Muscle layer of colon (tissue), 2 donors: ENCODE data around the gene ERBIN.
"Not testable (repeated sequence)": the region's sequence is repeated elsewhere in the genome, so short reads cannot be mapped to it uniquely, and the experiment has no call there.

Experiments used
- H3K27ac ChIP-seq: one replicate; pipeline ENCODE4 v1.7.0; 2013; ENCODE audit warnings: low read depth, mild to moderate bottlenecking, low read length, moderate library complexity
- H3K27me3 ChIP-seq, 2 donors: one replicate each; pipeline ENCODE4 v1.7.0; 2013; ENCODE audit warnings: low read length in 2 of 2, mild to moderate bottlenecking in 2 of 2; ENCODE audit not compliant: insufficient read depth in 2 of 2, control insufficient read depth in 1 of 2
- H3K36me3 ChIP-seq: one replicate; pipeline ENCODE4 v1.7.0; 2013; ENCODE audit warnings: mild to moderate bottlenecking, low read length; ENCODE audit not compliant: insufficient read depth
- H3K4me1 ChIP-seq: one replicate; pipeline ENCODE4 v1.7.0; 2013; ENCODE audit warnings: mild to moderate bottlenecking, low read length; ENCODE audit not compliant: insufficient read depth
- H3K4me3 ChIP-seq, 2 donors: one replicate each; pipeline ENCODE4 v1.7.0; 2013; ENCODE audit warnings: low read length in 2 of 2, low read depth in 1 of 2, mild to moderate bottlenecking in 1 of 2, moderate library complexity in 1 of 2
- H3K9ac ChIP-seq: one replicate; pipeline ENCODE4 v1.7.0; 2013; ENCODE audit warnings: low read length
- H3K9me3 ChIP-seq: one replicate; pipeline ENCODE4 v1.7.0; 2013; ENCODE audit warnings: mild to moderate bottlenecking, low read length
- donor health status: abdominal sarcoma.
- donor health status: Adenocarcinoma of cecum.

ERBIN gene

GRCh38 chr5:65900746-65901145 is 25.6 kb upstream of the ERBIN start:
- Histone ChIP-seq H3K27me3 (no peaks in the 10 kb centered on the region), H3K36me3 (no peaks in the 10 kb centered on the region), H3K4me3 (no peak overlapping the region), H3K9me3 (no peaks in the 10 kb centered on the region), H3K9ac (no peak overlapping the region), H3K4me1 (no peaks in the 10 kb centered on the region), H3K27ac (no peak overlapping the region)

- no peaks in the 10 kb centered on the region for H3K27me3 ChIP-seq
- H3K9me3 ChIP-seq = no peaks in the 10 kb centered on the region
- H3K36me3 ChIP-seq = no peaks in the 10 kb centered on the region
- no peak overlapping the region for H3K27ac ChIP-seq
- no peaks in the 10 kb centered on the region for H3K4me1 ChIP-seq
- no peak overlapping the region for H3K9ac ChIP-seq
- H3K4me3 ChIP-seq = no peak overlapping the region
Observed at GRCh38 chr5:65902104-65902503, 24.3 kb upstream of the ERBIN start.

- Histone ChIP-seq H3K27me3 (no peaks in the 10 kb centered on the region), H3K4me1 (no peaks in the 10 kb centered on the region), H3K9me3 (no peaks in the 10 kb centered on the region), H3K9ac (no peak overlapping the region), H3K27ac (no peak overlapping the region), H3K36me3 (no peaks in the 10 kb centered on the region), H3K4me3 (no peak overlapping the region)
Observed at GRCh38 chr5:65903581-65903980, 22.8 kb upstream of the ERBIN start.

GRCh38 chr5:65906256-65906655 is 20.1 kb upstream of the ERBIN start:
- Histone ChIP-seq H3K27ac (no peak overlapping the region), H3K27me3 (no peaks in the 10 kb centered on the region), H3K9me3 (no peaks in the 10 kb centered on the region), H3K9ac (no peak overlapping the region), H3K36me3 (no peaks in the 10 kb centered on the region), H3K4me1 (no peaks in the 10 kb centered on the region), H3K4me3 (no peak overlapping the region)

GRCh38 chr5:65907135-65907534 is 19.2 kb upstream of the ERBIN start:
- no peaks in the 10 kb centered on the region for H3K4me1 ChIP-seq
- H3K9me3 ChIP-seq = no peaks in the 10 kb centered on the region
- no peaks in the 10 kb centered on the region for H3K36me3 ChIP-seq
- H3K4me3 ChIP-seq = no peak overlapping the region
- no peak overlapping the region for H3K27ac ChIP-seq
- no peaks in the 10 kb centered on the region for H3K27me3 ChIP-seq
- H3K9ac ChIP-seq = no peak overlapping the region

- H3K9me3 ChIP-seq = no peaks in the 10 kb centered on the region
- H3K36me3 ChIP-seq = no peaks in the 10 kb centered on the region
- no peaks in the 10 kb centered on the region for H3K4me1 ChIP-seq
- H3K27ac ChIP-seq = no peak overlapping the region
- no peak overlapping the region for H3K9ac ChIP-seq
- H3K4me3 ChIP-seq = no peak overlapping the region
- no peaks in the 10 kb centered on the region for H3K27me3 ChIP-seq
Observed at GRCh38 chr5:65910711-65911110, 15.7 kb upstream of the ERBIN start.

- Histone ChIP-seq H3K36me3 (no peaks in the 10 kb centered on the region), H3K27ac (no peak overlapping the region), H3K9me3 (no peaks in the 10 kb centered on the region), H3K4me3 (no peak overlapping the region), H3K27me3 (no peaks in the 10 kb centered on the region), H3K9ac (no peak overlapping the region), H3K4me1 (no peaks in the 10 kb centered on the region)
Observed at GRCh38 chr5:65912311-65912710, 14.1 kb upstream of the ERBIN start.

- no peaks in the 10 kb centered on the region for H3K4me1 ChIP-seq
- H3K4me3 ChIP-seq = no peak overlapping the region
- H3K27me3 ChIP-seq = no peaks in the 10 kb centered on the region
- no peaks in the 10 kb centered on the region for H3K9me3 ChIP-seq
- H3K9ac ChIP-seq = no peak overlapping the region
- H3K27ac ChIP-seq = no peak overlapping the region
- no peaks in the 10 kb centered on the region for H3K36me3 ChIP-seq
Observed at GRCh38 chr5:65913519-65913918, 12.9 kb upstream of the ERBIN start.

- Histone ChIP-seq H3K9me3 (no peaks in the 10 kb centered on the region), H3K4me1 (no peaks in the 10 kb centered on the region), H3K27me3 (no peaks in the 10 kb centered on the region), H3K36me3 (no peaks in the 10 kb centered on the region), H3K27ac (no peak overlapping the region), H3K4me3 (no peak overlapping the region), H3K9ac (no peak overlapping the region)
Observed at GRCh38 chr5:65914641-65915196, 11.7 kb upstream of the ERBIN start.

- not testable (repeated sequence) for H3K27me3 ChIP-seq, H3K9ac ChIP-seq, H3K27ac ChIP-seq, H3K4me1 ChIP-seq, H3K9me3 ChIP-seq, H3K4me3 ChIP-seq, H3K36me3 ChIP-seq
Observed at GRCh38 chr5:65915661-65916060, 10.7 kb upstream of the ERBIN start.

- Histone ChIP-seq H3K4me3 (no peak overlapping the region), H3K9me3 (no peaks in the 10 kb centered on the region), H3K4me1 (no peaks in the 10 kb centered on the region), H3K36me3 (no peaks in the 10 kb centered on the region), H3K27ac (no peak overlapping the region), H3K27me3 (no peaks in the 10 kb centered on the region), H3K9ac (no peak overlapping the region)
Observed at GRCh38 chr5:65916066-65916465, 10.3 kb upstream of the ERBIN start.

GRCh38 chr5:65916636-65917035 is 9.7 kb upstream of the ERBIN start:
- no peaks in the 10 kb centered on the region for H3K27me3 ChIP-seq
- H3K27ac ChIP-seq = no peak overlapping the region
- no peaks in the 10 kb centered on the region for H3K36me3 ChIP-seq
- no peaks in the 10 kb centered on the region for H3K4me1 ChIP-seq
- no peak overlapping the region for H3K4me3 ChIP-seq
- H3K9ac ChIP-seq = no peak overlapping the region
- H3K9me3 ChIP-seq = no peaks in the 10 kb centered on the region
